HG03342 (cell line): Measurements from ENCODE around the gene CCZ1.
"Not testable (repeated sequence)": the region's sequence is repeated elsewhere in the genome, so short reads cannot be mapped to it uniquely, and the experiment has no call there.

ENCODE experiments used
- ATAC-seq: cut with Tn5 transposase; IDR thresholded peaks from one replicate; pipeline ENCODE4 v1.9.1; 2021; ENCODE audit warnings: mild to moderate bottlenecking, moderate library complexity; ENCODE audit not compliant: unreplicated experiment

CCZ1 gene

GRCh38 chr7:5904726-5905125, 6.2 kb downstream of the CCZ1 start:
- not testable (repeated sequence) for ATAC-seq

DNA sequence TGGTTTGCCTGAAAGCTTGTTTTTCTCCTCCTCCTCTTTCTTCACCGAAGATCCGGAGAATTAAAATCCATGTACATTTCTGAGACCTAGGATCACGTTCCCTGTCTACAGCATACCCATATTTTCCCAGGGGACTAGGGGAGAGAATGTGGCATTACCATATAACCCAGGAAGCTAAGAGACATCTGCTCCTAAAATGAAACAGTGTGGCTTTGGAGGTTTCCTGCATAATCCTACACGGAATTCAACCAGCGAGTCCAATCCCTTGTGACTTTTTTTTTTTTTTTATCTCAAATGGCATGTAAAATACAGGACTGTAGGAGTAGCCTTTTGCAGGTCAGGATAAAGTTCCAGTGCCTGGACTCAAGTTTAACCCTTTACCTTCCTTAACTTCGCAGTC, 10.3 kb downstream of the CCZ1 start:
- ATAC-seq, result not testable (repeated sequence)

DNA sequence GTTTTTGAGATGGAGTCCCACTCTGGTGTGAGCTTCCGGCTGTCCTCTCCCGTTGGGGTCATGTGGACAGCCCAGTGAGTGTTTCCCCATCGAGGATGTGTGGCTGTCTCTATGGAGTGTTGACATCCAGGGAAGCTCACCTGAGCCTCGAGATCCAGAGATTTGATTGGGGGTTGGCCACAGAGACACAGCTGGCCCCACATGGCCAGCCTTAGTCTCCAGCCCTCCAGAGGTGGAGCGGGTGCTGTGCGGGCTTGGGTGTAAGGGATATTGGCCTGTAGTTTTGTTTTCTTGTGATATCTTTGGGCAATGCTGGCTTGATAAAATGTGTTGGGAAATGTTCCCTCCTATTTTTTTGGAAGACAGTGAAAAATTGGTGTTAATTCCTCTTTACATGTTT, 18.0 kb downstream of the CCZ1 start:
- not testable (repeated sequence) for ATAC-seq

DNA sequence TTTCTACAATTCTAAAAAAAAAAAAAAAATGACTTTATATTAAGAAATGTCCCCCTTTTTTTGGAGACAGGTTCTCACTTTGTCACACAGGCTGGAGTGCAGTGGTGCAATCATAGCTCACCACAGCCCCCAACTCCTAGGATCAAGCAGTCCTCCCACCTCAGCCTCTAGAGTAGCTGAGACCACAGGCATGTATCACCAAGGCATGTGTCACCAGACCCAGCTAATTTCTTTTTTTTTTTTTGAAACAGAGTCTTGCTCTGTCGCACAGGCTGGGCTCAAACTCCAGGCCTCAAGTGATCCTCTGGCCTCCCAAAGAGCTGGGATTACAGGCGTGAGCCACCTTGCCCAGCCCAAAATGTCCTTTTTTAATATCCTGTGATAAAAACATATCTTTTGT, 25.6 kb downstream of the CCZ1 start:
- not testable (repeated sequence) for ATAC-seq

DNA sequence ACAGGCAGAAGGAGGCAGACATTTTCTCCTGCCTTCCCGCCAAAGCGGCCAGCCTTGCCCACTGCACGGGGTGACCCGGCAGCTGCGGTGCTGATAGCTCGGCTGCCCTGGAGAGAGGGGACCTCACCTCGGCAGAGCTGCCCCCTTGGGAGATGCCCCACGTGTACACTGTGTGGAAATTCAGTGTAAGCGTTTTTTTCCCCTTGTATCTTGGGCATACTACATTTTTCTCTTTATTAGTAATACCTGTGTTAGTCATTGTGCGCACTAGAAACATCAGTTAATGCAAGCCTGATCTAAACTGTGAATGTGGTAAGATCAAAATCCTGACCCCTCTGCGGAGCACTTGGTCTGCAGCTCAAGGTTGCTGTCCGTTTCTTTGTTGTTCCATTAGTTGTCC, 26.1 kb downstream of the CCZ1 start:
- not testable (repeated sequence) for ATAC-seq

GRCh38 chr7:5926263-5926870, 27.8 kb downstream of the CCZ1 start:
- ATAC-seq, result not testable (repeated sequence)

- not testable (repeated sequence) for ATAC-seq
Observed at GRCh38 chr7:5930290-5930689, 31.8 kb downstream of the CCZ1 start.

DNA sequence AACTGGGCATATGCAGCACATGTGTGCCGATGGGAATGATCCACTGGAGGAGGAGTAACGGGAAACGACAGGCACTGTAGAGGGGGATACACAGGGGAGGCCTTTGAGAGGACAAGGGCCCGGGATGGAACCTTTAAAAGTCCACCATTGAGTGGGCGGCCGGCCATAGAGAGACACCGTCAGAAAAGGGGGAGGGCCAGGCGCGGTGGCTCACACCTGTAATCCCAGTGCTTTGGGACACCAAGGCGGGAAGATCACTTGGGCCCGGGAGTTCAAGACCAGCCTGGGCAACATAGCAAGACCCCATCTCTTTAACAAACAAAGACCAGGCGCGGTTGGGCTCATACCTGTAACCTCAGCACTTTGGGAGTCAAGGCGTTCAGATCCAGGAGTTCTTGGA, 32.7 kb downstream of the CCZ1 start:
- ATAC-seq, result not testable (repeated sequence)

GRCh38 chr7:5931905-5932644, 33.5 kb downstream of the CCZ1 start:
- ATAC-seq, result not testable (repeated sequence)

DNA sequence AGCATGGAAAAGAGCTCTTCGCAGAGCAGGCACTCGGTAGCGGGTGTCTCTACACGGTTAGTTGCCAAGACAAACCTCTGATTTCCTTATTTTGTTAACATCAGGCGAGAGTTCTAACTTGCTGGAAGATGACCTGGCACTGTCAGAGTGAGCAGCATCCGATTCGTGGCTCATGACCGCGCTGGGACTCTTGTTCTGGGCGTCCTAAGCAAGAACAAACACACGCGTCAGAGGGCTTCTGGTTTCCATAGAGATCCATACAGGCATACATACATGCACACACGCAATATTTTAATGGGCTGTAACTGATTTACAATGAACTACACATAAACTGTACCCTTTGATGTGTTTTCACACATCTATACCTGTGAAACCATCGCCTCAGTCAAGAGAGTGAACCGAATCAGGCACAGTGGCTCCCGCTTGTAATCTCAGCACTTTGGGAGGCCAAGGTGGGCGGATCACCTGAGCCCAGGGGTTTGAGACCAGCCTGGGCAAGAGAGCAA, 36.5 kb downstream of the CCZ1 start:
- ATAC-seq, result not testable (repeated sequence)

- not testable (repeated sequence) for ATAC-seq
Observed at GRCh38 chr7:5963205-5963604, 64.7 kb downstream of the CCZ1 start.

- ATAC-seq, result not testable (repeated sequence)
Observed at GRCh38 chr7:5963810-5964209, 65.3 kb downstream of the CCZ1 start.

- ATAC-seq, result not testable (repeated sequence)
Observed at GRCh38 chr7:5970347-5970911, 71.9 kb downstream of the CCZ1 start, which contains the start of gene RSPH10B. RSPH10B (minus strand) TSS chr7:5970689; CDS start chr7:5967116, 3,573 bp downstream.

DNA sequence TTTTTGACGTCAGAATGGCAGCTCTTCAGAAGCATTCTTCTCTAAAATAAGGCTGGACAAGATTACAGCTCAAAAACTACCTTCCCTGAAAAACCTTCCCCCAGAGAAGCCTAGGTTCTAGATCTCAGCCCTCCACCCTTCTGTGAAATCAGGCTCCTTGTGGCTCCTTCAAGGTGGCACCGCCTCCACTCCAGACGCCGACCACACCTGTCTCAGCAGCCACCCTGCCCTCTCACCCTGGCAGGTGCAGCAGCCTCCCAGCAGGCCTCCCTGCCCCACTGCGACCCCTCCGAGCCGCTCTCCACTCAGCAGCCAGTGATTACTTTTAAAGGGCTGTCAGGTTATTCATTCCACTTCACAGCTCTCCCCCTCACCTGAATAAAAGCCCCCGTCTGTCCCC, 75.0 kb downstream of the CCZ1 start:
- not testable (repeated sequence) for ATAC-seq
